NCI-H748 (cell line): ENCODE data around the gene B2M.
A peak's percentile ranks its signal among the peaks of the same experiment; 100 is the strongest.
"Not testable (repeated sequence)": the region's sequence is repeated elsewhere in the genome, so short reads cannot be mapped to it uniquely, and the experiment has no call there.

Source experiments
- DNase-seq: peaks from one replicate; lab custom pipeline; 2025; ENCODE audit not compliant: unreplicated experiment; lab: John Stamatoyannopoulos, UW

Gene B2M

GRCh38 chr15:44697014-44697413 lies 14.3 kb upstream of the B2M start:
- no peak for DNase-seq

GRCh38 chr15:44698641-44699040 lies 12.7 kb upstream of the B2M start:
- no peak for DNase-seq

DNA sequence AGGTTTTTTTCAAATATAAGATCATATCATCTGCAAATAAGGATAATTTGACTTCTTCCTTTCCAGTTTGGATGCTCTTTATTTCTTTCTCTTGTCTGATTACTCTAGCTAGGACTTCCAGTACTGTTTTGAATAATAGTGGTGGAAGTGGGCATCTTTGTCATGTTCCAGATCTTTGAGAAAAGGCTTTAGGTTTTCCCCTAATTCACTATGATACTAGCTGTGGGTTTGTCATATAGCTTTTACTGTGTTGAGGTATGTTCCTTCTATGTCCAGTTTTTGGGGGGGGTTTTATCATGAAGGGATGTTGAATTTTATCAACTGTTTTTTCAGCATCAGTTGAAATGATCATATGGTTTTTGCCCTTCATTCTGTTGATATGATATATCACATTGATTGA lies 10.6 kb upstream of the B2M start:
- not testable (repeated sequence) for DNase-seq

DNA sequence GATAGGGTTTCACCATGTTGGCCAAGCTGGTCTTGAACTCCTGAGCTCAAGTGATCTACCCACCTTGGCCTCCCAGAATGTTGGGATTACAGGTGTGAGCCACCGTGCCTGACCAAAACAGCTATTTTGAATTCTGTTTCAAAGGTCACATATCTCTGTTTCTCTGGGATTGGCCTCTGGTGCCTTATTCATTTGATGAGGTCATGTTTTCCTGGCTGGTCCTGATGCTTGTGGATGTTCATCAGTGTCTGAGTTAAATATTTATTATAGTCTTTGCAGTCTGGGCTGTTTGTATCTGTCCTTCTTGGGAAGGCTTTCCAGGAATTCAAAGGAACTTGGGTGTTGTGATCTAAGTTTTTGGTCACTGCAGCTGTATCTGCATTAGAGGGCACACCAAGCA lies 5.3 kb upstream of the B2M start:
- no peak for DNase-seq

GRCh38 chr15:44706401-44706800 lies 4.9 kb upstream of the B2M start:
- no peak for DNase-seq

GRCh38 chr15:44706946-44707636 lies 4.2 kb upstream of the B2M start:
- no peak for DNase-seq

GRCh38 chr15:44710236-44711095 lies 851 bp upstream of the B2M start:
- DNase-seq: peak; percentile 18

- peak; percentile 46 for DNase-seq
Observed at GRCh38 chr15:44711743-44712345, 527 bp downstream of the B2M start.

DNA sequence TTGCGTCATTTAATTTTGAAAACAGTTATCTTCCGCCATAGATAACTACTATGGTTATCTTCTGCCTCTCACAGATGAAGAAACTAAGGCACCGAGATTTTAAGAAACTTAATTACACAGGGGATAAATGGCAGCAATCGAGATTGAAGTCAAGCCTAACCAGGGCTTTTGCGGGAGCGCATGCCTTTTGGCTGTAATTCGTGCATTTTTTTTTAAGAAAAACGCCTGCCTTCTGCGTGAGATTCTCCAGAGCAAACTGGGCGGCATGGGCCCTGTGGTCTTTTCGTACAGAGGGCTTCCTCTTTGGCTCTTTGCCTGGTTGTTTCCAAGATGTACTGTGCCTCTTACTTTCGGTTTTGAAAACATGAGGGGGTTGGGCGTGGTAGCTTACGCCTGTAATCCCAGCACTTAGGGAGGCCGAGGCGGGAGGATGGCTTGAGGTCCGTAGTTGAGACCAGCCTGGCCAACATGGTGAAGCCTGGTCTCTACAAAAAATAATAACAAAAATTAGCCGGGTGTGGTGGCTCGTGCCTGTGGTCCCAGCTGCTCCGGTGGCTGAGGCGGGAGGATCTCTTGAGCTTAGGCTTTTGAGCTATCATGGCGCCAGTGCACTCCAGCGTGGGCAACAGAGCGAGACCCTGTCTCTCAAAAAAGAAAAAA lies 1.2 kb downstream of the B2M start:
- peak; percentile 67 for DNase-seq

DNA sequence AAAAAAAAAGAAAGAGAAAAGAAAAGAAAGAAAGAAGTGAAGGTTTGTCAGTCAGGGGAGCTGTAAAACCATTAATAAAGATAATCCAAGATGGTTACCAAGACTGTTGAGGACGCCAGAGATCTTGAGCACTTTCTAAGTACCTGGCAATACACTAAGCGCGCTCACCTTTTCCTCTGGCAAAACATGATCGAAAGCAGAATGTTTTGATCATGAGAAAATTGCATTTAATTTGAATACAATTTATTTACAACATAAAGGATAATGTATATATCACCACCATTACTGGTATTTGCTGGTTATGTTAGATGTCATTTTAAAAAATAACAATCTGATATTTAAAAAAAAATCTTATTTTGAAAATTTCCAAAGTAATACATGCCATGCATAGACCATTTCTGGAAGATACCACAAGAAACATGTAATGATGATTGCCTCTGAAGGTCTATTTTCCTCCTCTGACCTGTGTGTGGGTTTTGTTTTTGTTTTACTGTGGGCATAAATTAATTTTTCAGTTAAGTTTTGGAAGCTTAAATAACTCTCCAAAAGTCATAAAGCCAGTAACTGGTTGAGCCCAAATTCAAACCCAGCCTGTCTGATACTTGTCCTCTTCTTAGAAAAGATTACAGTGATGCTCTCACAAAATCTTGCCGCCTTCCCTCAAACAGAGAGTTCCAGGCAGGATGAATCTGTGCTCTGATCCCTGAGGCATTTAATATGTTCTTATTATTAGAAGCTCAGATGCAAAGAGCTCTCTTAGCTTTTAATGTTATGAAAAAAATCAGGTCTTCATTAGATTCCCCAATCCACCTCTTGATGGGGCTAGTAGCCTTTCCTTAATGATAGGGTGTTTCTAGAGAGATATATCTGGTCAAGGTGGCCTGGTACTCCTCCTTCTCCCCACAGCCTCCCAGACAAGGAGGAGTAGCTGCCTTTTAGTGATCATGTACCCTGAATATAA lies 2.0 kb downstream of the B2M start:
- peak; percentile 52 for DNase-seq

GRCh38 chr15:44715142-44715796 lies 4.0 kb downstream of the B2M start:
- DNase-seq: no peak

DNA sequence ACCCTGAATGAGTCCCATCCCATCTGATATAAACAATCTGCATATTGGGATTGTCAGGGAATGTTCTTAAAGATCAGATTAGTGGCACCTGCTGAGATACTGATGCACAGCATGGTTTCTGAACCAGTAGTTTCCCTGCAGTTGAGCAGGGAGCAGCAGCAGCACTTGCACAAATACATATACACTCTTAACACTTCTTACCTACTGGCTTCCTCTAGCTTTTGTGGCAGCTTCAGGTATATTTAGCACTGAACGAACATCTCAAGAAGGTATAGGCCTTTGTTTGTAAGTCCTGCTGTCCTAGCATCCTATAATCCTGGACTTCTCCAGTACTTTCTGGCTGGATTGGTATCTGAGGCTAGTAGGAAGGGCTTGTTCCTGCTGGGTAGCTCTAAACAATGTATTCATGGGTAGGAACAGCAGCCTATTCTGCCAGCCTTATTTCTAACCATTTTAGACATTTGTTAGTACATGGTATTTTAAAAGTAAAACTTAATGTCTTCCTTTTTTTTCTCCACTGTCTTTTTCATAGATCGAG lies 4.5 kb downstream of the B2M start:
- no peak for DNase-seq

- DNase-seq: no peak
Observed at GRCh38 chr15:44716983-44717602, 5.8 kb downstream of the B2M start.

- no peak for DNase-seq
Observed at GRCh38 chr15:44718180-44718926, 7.0 kb downstream of the B2M start.

GRCh38 chr15:44718927-44719292 lies 7.6 kb downstream of the B2M start:
- no peak for DNase-seq

DNA sequence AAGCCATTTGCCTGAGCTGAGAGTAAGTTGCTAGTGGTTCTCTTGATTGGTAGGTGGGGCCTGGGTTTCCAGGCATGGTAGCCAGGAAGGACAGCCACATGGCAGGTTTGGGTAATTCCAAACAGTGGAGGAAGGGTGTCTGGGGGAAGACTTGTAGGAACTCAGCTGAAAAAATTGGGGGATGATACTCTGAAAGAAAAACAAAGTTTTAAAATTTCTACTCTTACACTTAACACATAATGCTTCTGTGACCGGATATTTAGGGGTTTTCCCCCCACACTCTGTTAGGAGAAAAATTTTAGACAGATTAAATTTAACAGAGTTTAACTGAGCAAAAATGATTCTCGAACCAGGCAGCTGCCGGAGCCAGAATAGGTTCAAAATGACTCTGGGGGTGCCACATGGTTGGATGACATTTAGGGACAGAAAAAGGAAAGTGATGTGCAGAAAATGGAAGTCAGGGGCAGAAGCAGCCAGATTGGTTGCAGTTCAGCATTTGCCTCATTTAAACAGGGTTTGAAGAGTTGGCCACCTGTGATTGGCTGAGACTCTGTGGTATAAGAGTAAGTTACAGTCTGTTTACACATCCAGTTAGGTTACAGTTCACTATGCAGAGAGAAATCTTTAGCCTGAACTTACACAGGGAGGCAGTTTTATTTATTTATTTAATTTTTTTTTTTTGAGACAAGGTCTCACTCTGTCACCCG lies 8.1 kb downstream of the B2M start:
- no peak for DNase-seq

DNA sequence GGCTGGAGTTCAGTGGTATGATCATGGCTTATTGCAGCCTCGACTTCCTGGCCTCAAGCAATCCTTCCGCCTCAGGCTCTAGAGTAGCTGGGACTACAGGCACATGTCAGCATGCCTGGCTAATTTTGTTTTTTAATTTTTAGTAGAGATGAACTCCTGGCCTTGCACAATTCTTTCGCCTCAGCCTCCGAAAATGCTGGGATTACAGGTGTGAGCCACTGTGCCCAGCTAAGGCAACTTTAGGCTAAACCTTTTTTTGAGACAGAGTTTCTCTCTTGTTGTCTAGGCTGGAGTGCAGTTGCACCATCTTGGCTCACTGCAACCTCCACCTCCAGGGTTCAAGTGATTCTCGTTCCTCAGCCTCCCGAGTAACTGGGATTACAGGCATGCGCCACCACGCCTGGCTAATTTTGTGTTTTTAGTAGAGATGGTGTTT lies 8.7 kb downstream of the B2M start:
- DNase-seq: not testable (repeated sequence)
